Measurements from ENCODE around the gene SLC10A3.

SLC10A3 gene

DNA sequence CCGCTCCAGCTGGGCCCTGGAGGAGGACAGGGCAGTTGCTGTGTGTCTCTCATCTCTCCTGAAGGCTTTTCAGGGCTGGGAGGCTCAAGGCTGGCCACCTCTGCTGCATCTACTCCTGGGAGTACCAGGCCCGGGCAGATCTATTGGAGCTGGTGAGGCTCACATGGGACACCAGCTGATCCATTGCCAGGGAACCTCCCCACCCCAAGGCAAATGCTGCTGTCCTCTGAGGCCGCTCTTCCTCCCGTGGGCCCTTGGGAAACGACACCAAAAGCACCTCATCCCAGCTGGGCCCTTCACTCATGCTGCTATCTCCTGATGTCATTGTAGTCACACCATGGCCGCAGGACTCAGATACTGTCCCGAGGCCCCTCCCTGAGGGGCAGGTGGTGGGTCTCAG, 7.6 kb downstream of the SLC10A3 start:
- no peak for DNase-seq

DNA sequence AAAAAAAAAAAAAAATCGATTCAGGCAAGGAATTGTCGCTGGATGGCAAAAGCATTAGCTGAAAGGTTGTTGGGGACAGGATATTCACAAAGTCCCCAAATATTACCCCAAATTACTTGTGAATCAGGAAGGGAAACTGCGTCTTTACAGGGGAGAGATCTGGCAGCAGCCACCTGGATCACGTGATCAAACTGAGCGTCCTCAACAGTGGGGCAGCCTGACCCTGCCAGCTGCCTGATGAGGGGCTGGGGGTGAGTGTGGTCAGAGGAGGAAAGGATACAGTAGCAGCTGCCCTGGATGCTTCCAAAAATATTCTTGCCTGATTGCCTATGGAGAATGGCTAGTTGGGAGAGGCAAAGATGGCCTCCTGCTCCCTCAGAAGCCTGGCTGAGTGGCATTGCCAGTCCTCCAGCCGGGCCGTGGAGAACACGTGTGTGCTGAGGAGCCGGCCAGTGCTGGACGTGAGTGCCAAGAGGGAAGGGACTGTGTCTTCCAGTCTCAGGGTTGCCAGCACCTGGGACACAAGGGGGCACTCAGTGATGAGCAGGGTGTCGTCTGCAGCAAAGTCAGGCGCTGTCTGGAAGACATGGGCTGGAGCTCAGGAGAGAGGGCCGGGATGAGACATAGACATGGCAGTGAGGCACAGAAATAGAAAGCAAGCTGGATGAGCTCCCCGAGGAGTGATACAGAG, 8.4 kb downstream of the SLC10A3 start:
- DNase-seq, result no peak

- no peak for DNase-seq
These were observed 9.2 kb downstream of the SLC10A3 start for GRCh38 chrX:154481195-154481594.

DNA sequence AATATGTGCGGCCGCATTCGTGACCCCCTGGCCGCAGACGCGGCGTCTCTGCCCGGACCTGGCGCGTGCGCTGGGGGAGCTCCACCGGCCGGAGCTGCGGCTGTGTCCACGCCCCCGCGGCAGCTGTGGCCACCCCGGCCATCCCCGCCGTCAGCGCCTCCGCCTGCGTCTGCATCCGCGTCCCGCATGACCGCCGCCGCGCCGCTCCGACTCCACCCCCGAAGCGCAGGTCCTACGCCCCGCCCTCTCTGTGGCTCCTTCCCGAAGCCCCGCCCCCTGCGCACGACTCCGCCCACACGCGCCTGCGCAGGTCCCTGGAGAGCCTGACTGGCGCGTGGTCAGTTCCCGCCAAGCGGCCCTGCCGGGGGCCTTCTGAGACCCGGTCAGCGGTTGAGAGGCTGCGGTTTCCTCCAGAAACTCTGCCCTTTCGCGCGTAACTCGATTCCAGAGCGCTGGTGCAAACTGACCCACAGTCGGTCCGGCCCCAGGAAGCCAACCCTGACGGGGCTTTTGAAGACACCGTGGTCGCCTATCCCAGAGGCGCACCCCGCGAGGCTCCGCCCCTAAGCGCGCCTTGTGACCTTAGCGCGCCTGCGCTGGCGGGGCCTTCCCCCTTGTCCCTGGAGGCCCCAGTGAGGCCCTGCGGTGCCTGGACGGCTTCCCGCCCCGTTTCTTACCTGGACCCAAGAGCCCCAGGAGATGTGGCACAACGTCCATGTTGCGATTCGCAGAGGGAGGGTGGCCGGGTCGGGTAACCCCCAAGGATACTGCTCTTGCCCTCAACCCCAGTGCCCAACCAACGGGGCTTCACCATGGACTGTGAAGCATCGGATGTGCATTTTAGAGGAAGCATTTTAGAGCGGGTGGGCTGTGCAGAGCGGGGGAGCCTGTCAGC, 11.5 kb downstream of the SLC10A3 start, which contains the start of gene LAGE3:
Gene LAGE3, minus strand, starts transcription at position 554 of the 895 bp plus-strand sequence. Its CDS starts 366 bp downstream, at position 188.
- peak; percentile 92 to 94 for DNase-seq

- DNase-seq, result no peak
These were observed 12.4 kb downstream of the SLC10A3 start for GRCh38 chrX:154477891-154478477.

- no peak for DNase-seq
These were observed 13.6 kb downstream of the SLC10A3 start for GRCh38 chrX:154476821-154477220.

DNA sequence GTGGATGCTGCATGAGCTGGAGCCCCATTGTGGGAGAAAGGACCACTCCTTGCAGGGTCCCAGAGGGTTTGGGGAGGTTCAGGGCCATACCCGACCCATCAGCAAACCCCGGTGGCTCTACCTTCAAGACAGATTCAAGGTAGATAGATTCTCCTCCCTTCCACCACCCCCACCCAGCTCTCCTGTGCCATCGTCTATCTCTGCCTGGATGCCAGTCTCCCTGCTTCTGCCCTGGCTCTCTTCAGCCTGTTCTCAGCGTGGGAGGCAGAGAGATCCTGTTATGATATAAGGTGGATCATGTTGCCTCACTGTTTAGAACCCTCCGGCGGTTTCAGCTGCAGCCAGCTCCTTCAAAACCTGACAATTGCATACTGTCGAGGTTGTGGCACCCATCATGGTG, 16.7 kb downstream of the SLC10A3 start:
- no peak for DNase-seq

GRCh38 chrX:154472685-154473632, 17.5 kb downstream of the SLC10A3 start:
- no peak for DNase-seq

- no peak for DNase-seq
These were observed 18.4 kb downstream of the SLC10A3 start for GRCh38 chrX:154471839-154472684.

GRCh38 chrX:154470914-154471568, 19.4 kb downstream of the SLC10A3 start:
- no peak for DNase-seq

DNA sequence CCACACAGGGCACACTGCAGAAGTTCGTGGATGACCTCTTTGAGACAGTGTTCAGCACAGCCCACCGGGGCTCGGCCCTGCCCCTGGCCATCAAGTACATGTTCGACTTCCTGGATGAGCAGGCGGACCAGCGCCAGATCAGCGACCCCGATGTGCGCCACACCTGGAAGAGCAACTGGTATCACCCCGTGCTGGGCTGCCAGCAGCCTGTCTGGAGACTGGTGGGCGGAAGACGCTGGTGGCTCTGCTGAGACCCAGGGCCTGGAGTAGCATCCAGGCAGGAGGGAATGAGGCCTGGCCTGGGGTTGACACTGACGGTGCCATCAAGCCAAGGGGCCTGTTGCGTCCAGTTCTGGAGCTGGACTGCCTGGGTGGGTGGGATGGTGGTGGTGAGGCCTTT, 20.0 kb downstream of the SLC10A3 start:
- no peak for DNase-seq

DNA sequence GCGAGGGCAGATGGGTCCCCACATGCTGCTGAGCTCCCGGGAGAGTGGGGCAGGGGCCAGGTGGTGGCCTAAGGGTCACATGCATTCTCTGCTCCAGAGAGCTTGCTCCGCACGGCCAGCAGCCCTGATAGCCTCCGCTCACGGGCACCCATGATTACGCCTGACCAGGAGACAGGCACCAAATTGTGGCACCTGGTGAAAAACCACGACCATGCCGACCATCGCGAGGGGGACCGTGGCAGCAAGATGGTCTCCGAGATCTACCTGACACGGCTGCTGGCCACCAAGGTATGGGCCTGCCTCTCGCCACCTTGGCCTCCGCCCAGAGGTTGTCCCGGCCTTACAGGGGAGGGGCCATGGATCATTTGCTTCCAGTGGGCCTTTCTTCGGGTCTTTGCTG, 20.5 kb downstream of the SLC10A3 start:
- DNase-seq, result no peak

DNA sequence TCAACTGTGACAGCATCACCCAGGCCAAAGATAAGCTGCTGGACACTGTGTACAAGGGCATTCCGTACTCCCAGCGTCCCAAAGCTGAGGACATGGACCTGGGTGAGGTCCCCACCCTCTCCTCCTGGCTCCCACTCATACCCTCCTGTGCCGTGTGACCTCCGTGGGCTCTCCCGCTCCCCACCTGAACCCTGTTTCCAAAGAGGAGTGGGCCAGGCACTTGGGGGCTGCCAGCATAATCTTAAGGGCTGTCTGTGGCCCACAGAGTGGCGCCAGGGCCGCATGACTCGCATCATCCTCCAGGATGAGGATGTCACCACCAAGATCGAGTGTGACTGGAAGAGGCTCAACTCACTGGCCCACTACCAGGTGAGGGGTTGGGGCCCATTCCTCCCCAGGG, 21.3 kb downstream of the SLC10A3 start:
- no peak for DNase-seq

GRCh38 chrX:154468217-154468616, 22.2 kb downstream of the SLC10A3 start:
- DNase-seq, result no peak

DNA sequence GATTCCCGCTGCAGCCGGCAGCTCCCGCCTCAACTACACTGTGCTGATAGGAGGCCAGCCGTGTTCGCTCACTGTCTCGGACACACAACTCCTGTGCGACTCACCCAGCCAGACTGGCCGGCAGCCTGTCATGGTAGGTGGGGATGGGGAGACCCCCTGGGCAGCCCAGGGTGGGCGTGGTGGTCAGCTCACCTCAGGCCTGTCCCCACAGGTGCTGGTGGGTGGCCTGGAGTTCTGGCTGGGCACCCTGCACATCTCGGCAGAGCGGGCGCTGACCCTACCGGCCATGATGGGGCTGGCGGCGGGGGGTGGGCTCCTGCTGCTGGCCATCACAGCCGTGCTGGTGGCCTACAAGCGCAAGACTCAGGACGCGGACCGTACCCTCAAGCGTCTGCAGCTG, 22.9 kb downstream of the SLC10A3 start:
- no peak for DNase-seq

DNA sequence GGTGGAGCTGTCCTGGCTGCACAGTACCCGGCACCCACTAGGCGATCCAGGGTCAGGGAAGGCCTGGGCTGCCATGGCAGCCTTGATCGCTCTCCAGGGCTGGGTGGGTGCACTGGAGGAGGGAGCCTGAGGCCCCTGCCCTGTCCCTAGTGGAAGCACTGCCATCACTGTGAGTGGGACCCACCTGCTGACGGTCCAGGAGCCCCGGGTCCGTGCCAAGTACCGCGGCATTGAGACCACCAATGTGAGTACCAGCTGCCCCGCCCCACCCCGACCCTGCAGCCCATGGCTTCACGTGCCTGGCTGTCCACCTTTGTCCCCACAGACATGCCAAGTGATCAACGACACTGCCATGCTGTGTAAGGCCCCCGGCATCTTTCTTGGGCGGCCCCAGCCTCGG, 23.5 kb downstream of the SLC10A3 start:
- DNase-seq, result no peak

- DNase-seq, result no peak
These were observed 24.4 kb downstream of the SLC10A3 start for GRCh38 chrX:154466036-154466435.

- DNase-seq, result no peak
These were observed 24.8 kb downstream of the SLC10A3 start for GRCh38 chrX:154465601-154466000.

- DNase-seq, result no peak
These were observed 25.5 kb downstream of the SLC10A3 start for GRCh38 chrX:154464806-154465365.

DNA sequence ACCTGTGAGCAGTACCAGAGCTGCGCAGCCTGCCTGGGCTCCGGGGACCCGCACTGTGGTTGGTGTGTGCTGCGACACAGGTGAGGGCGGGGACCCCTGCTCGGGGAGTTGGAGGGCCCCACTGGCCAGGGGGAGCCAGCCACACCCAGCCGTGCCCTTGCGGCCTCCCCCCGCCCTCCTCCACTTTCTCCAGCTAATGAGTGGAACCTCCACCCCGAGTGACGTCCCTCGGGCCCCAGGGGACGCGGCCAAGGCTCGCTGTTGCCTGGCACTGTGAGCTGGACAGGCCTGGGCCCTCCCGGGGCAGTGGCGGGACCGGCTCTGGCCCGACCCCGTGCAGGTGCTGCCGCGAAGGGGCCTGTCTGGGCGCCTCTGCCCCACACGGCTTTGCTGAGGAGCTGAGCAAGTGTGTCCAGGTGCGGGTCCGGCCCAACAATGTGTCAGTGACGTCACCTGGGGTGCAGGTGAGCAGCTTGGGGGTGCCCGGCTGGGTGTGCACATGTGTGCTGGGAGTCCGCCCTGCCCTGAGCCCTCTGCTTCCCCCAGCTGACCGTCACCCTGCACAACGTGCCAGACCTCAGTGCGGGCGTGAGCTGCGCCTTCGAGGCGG, 26.7 kb downstream of the SLC10A3 start:
- DNase-seq, result no peak

Measured in CD4-positive, alpha-beta T cell treated with Interleukin-1 beta for 1 hour (primary cell).